ENCODE data around the gene PDE3A. TPM values are rescaled to one million over a fixed set of nuclear protein-coding genes. Genes with fewer than 3 reads are reported as not detected.

The PDE3A gene
- total and polyA plus RNA-seq, 2 of the 4 experiments (the other 2 are of a cell fraction) = 0.09 to 0.18 TPM

GRCh38 chr12:20508359-20508758 is 140.0 kb downstream of the PDE3A start:
- H4K8ac ChIP-seq (ENCODE audit: low read depth in 2 of 2, low read length in 2 of 2) = no peak overlapping the region; a peak in 1 of 4 replicates
- ATAC-seq (ENCODE audit: low read depth) (peak; percentile 42), DNase-seq (peak; percentile 75)
- no peak overlapping the region for H2BK5ac ChIP-seq (ENCODE audit: low read depth, low read length, poor library complexity, severe bottlenecking)
- no peaks in the 10 kb centered on the region for H3K27me3 ChIP-seq (ENCODE audit: control insufficient read depth, insufficient read depth, low read length)
- no peak overlapping the region for H3K9ac ChIP-seq (ENCODE audit: low read depth, low read length)
- no peak overlapping the region for H2BK20ac ChIP-seq (ENCODE audit: low read depth, low read length)
- ChIA-PET POLR2A (ENCODE audit: unreplicated experiment) (interaction anchor here (0.6 kb wide), 1 partner anchor 730 kb away, joined by 3 read pairs; no protein-coding TSS in a partner anchor), CTCF (interaction anchor here (0.7 kb wide), 1 partner anchor 20 kb away, joined by 4 read pairs; no protein-coding TSS in a partner anchor)
- no peak overlapping the region for H3K4ac ChIP-seq (ENCODE audit: low read depth, low read length)
- intact Hi-C loops (cut with micrococcal nuclease) (no loop called here), dilution Hi-C loops (cut with HindIII; ENCODE audit: low sequenced_read_pairs, unreplicated experiment) (no loop called here), in situ Hi-C loops (cut with MboI; ENCODE audit: low sequenced_read_pairs) (no loop called here)
- no peak overlapping the region for H3K4me3 ChIP-seq (ENCODE audit: insufficient read depth, low read depth, low read length)
- no CpG with 5 or more reads among the region's 4 CpGs for WGBS, 2 experiments (ENCODE audit: extremely low coverage in 2 of 2, insufficient read length in 1 of 2)
- H4K20me1 ChIP-seq (ENCODE audit: insufficient read depth, low read length) = no peaks in the 10 kb centered on the region
- no peak overlapping the region for H2AK5ac ChIP-seq (ENCODE audit: low read depth, low read length)
- H3K14ac ChIP-seq (replicated peaks; ENCODE audit: low read depth, low read length) = no peak overlapping the region
- no peak overlapping the region for H2BK15ac ChIP-seq (ENCODE audit: low read depth, low read length)
- H2BK120ac ChIP-seq (ENCODE audit: low read depth, low read length) = no peak overlapping the region
- no peaks in the 10 kb centered on the region for H3K9me3 ChIP-seq (ENCODE audit: control insufficient read depth, insufficient read depth, low read length)
- H3K36me3 ChIP-seq (ENCODE audit: control insufficient read depth, insufficient read depth, low read length) = no peaks in the 10 kb centered on the region
- H3K18ac ChIP-seq (ENCODE audit: low read depth, low read length) = no peak overlapping the region
- no peak overlapping the region for H3K56ac ChIP-seq (ENCODE audit: extremely low read depth, insufficient read depth, low read length)
- H2AFZ ChIP-seq (replicated peaks; ENCODE audit: low read length, poor library complexity) = no peak overlapping the region
- H3K79me1 ChIP-seq (ENCODE audit: low read depth in 1 of 2, low read length in 2 of 2) = no peaks in the 10 kb centered on the region
- H3K4me2 ChIP-seq (ENCODE audit: low read depth, low read length) = no peak overlapping the region
- no peaks in the 10 kb centered on the region for H3K9me1 ChIP-seq (ENCODE audit: insufficient read depth, low read length)
- no peak overlapping the region for H3K23ac ChIP-seq (ENCODE audit: low read depth, low read length)
- no peak overlapping the region for H2AK9ac ChIP-seq (replicated peaks; ENCODE audit: low read depth, low read length, poor library complexity)
- H3K4me1 ChIP-seq (ENCODE audit: control insufficient read depth, insufficient read depth, low read length) = peaks cover 6% of the 10 kb centered on the region; the same call in 1 of the 2 replicates
- TF ChIP-seq FOS (IDR thresholded peaks at IDR 0.05; ENCODE audit: low read depth, low read length) (no peak), CEBPB (IDR thresholded peaks at IDR 0.05; ENCODE audit: low read depth, low read length) (peak; percentile 79), MXI1 (IDR thresholded peaks at IDR 0.05; ENCODE audit: borderline replicate concordance, low read depth, low read length) (no peak)
- no peak overlapping the region for H3K27ac ChIP-seq (ENCODE audit: insufficient read depth, low read length)
- no peak overlapping the region for H4K91ac ChIP-seq (ENCODE audit: insufficient read depth, low read depth, low read length)
- BruUV-seq (replicated peaks) = no TSS peak
- H4K5ac ChIP-seq (ENCODE audit: low read depth, low read length) = no peak overlapping the region

Measured in IMR-90 (cell line).